NCI-H82 (cell line): ENCODE measurements around the gene KHDRBS2.
"Not testable (repeated sequence)": the region's sequence is repeated elsewhere in the genome, so short reads cannot be mapped to it uniquely, and the experiment has no call there.

ENCODE experiments used
- DNase-seq: peaks from one replicate; lab custom pipeline; 2025; lab: John Stamatoyannopoulos, UW

The KHDRBS2 gene

GRCh38 chr6:61868507-61869080 is 417.4 kb downstream of the KHDRBS2 start:
- no peak for DNase-seq

- DNase-seq, result no peak
Measured at GRCh38 chr6:61867635-61868034, 418.4 kb downstream of the KHDRBS2 start.

- no peak for DNase-seq
Measured at GRCh38 chr6:61857541-61857940, 428.5 kb downstream of the KHDRBS2 start.

- peak; percentile 1 for DNase-seq
Measured at GRCh38 chr6:61841958-61842357, 444.1 kb downstream of the KHDRBS2 start.

GRCh38 chr6:61835237-61835636 is 450.8 kb downstream of the KHDRBS2 start:
- no peak for DNase-seq

GRCh38 chr6:61833176-61833755 is 452.8 kb downstream of the KHDRBS2 start:
- no peak for DNase-seq

- no peak for DNase-seq
Measured at GRCh38 chr6:61817716-61818115, 468.3 kb downstream of the KHDRBS2 start.

GRCh38 chr6:61810047-61810446 is 476.0 kb downstream of the KHDRBS2 start:
- no peak for DNase-seq

GRCh38 chr6:61809004-61809595 is 476.9 kb downstream of the KHDRBS2 start:
- DNase-seq, result peak; percentile 63

- DNase-seq, result no peak
Measured at GRCh38 chr6:61787998-61788397, 498.0 kb downstream of the KHDRBS2 start.

GRCh38 chr6:61769446-61769845 is 516.6 kb downstream of the KHDRBS2 start:
- not testable (repeated sequence) for DNase-seq

GRCh38 chr6:61755739-61756138 is 530.3 kb downstream of the KHDRBS2 start:
- DNase-seq, result no peak

- no peak for DNase-seq
Measured at GRCh38 chr6:61751986-61752385, 534.0 kb downstream of the KHDRBS2 start.

- DNase-seq, result no peak
Measured at GRCh38 chr6:61745994-61746393, 540.0 kb downstream of the KHDRBS2 start.

GRCh38 chr6:61711849-61712248 is 574.2 kb downstream of the KHDRBS2 start:
- DNase-seq, result no peak

GRCh38 chr6:61688165-61688564 is 597.9 kb downstream of the KHDRBS2 start:
- no peak for DNase-seq

GRCh38 chr6:61682562-61682961 is 603.5 kb downstream of the KHDRBS2 start:
- no peak for DNase-seq

GRCh38 chr6:61679625-61680024 is 606.4 kb downstream of the KHDRBS2 start:
- DNase-seq, result no peak

- no peak for DNase-seq
Measured at GRCh38 chr6:61675734-61676133, 610.3 kb downstream of the KHDRBS2 start.

GRCh38 chr6:61649845-61650244 is 636.2 kb downstream of the KHDRBS2 start:
- no peak for DNase-seq

GRCh38 chr6:61640463-61640862 is 645.6 kb downstream of the KHDRBS2 start:
- DNase-seq, result no peak
